PFSK-1 (cell line): ENCODE data around the gene KCNJ15.

ENCODE experiments used
- REST ChIP-seq, 2 experiments: IDR thresholded peaks; 2 replicates each; pipeline versions ENCODE4 v1.6.1 to v1.8.0; 2011 to 2012; ENCODE audit warnings: low read depth in 2 of 2, low read length in 2 of 2, control low read depth in 1 of 2, inconsistent platforms in 1 of 2, mild to moderate bottlenecking in 1 of 2, moderate library complexity in 1 of 2; ENCODE audit not compliant: insufficient read depth in 1 of 2
- TAF1 ChIP-seq: IDR thresholded peaks from 2 replicates; pipeline ENCODE4 v1.6.1; 2012; ENCODE audit warnings: low read length, control low read depth, borderline replicate concordance; ENCODE audit not compliant: insufficient read depth

GRCh38 chr21:38247738-38248510 is 8.9 kb upstream of the KCNJ15 start:
- TF ChIP-seq TAF1, result no peak
- no peak for TF ChIP-seq REST (IDR thresholded peaks at IDR 0.05; ENCODE audit: insufficient read depth in 1 of 2, low read depth in 2 of 2, low read length in 2 of 2)
